ENCODE results near the gene PTPRK.

DNA sequence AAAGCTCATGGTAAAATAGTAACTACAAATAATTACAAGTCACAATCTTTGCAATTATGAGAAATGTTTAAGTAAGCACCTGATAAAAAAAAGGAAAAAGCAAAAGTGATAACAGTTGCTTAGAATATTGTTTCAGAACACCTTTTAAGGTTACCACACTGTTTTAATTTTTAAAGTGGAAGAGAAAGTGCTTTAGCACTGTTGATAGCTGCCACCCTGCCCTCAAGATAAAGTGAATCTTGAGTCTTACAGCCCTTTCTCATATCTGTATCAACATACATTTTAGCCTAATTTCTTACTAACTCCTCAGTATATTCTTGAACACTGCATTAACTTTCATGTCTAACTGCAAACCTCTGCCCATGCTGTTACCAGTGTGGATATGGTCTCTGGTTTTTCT lies 492.2 kb downstream of the PTPRK start:
- TF ChIP-seq CTCF (IDR thresholded peaks at IDR 0.05; ENCODE audit: low read depth, low read length, missing input control): no peak
- no peak for TF ChIP-seq SP1 (IDR thresholded peaks at IDR 0.05)
- TF ChIP-seq, protein P1, sequence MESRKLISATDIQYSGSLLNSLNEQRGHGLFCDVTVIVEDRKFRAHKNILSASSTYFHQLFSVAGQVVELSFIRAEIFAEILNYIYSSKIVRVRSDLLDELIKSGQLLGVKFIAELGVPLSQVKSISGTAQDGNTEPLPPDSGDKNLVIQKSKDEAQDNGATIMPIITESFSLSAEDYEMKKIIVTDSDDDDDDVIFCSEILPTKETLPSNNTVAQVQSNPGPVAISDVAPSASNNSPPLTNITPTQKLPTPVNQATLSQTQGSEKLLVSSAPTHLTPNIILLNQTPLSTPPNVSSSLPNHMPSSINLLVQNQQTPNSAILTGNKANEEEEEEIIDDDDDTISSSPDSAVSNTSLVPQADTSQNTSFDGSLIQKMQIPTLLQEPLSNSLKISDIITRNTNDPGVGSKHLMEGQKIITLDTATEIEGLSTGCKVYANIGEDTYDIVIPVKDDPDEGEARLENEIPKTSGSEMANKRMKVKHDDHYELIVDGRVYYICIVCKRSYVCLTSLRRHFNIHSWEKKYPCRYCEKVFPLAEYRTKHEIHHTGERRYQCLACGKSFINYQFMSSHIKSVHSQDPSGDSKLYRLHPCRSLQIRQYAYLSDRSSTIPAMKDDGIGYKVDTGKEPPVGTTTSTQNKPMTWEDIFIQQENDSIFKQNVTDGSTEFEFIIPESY (IDR thresholded peaks at IDR 0.05): no peak
- TF ChIP-seq MAX (IDR thresholded peaks at IDR 0.05): no peak
- TF ChIP-seq, protein P2, sequence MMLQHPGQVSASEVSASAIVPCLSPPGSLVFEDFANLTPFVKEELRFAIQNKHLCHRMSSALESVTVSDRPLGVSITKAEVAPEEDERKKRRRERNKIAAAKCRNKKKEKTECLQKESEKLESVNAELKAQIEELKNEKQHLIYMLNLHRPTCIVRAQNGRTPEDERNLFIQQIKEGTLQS (IDR thresholded peaks at IDR 0.05): no peak
- no peak for TF ChIP-seq REST (IDR thresholded peaks at IDR 0.05)
- TF ChIP-seq FOXA1 (IDR thresholded peaks at IDR 0.05): no peak

All from liver (tissue), 3 donors.